Nephron progenitor cell (in vitro differentiated cells): ENCODE results near the gene DNAJC18.

Source experiments
- DNase-seq: peaks from one replicate; pipeline ENCODE4 v3.0.0; 2021
- H3K27ac Mint-ChIP-seq: 2 replicates; pipeline ENCODE4 v1.8.0; 2021; ENCODE audit warnings: mild to moderate bottlenecking, moderate library complexity, mixed read lengths
- H3K27me3 Mint-ChIP-seq: 2 replicates; pipeline ENCODE4 v1.8.0; 2021; ENCODE audit warnings: mild to moderate bottlenecking, low read depth, mixed read lengths; ENCODE audit not compliant: poor library complexity
- H3K36me3 Mint-ChIP-seq: 2 replicates; pipeline ENCODE4 v1.8.0; 2021; ENCODE audit warnings: low read depth, mixed read lengths
- H3K4me1 Mint-ChIP-seq: 2 replicates; pipeline ENCODE4 v1.8.0; 2021; ENCODE audit warnings: mixed read lengths
- H3K4me3 Mint-ChIP-seq: 2 replicates; pipeline ENCODE4 v1.8.0; 2021; ENCODE audit warnings: mild to moderate bottlenecking, moderate library complexity, mixed read lengths
- H3K9me3 Mint-ChIP-seq: 2 replicates; pipeline ENCODE4 v1.8.0; 2021; ENCODE audit warnings: mild to moderate bottlenecking, moderate library complexity, mixed read lengths
- CTCF ChIP-seq: fragments of 200-600 bp; sonication (generic); IDR thresholded peaks from 2 replicates; pipeline ENCODE4 v1.5.0; 2021; ENCODE audit warnings: antibody characterized with exemption

Gene DNAJC18

GRCh38 chr5:139461698-139462097, 22.4 kb upstream of the DNAJC18 start:
- peaks cover 26% of the 10 kb centered on the region for H3K4me1 Mint-ChIP-seq
- H3K36me3 Mint-ChIP-seq, result no peaks in the 10 kb centered on the region
- H3K27me3 Mint-ChIP-seq, result peaks cover 6% of the 10 kb centered on the region
- no peaks in the 10 kb centered on the region for H3K9me3 Mint-ChIP-seq
- DNase-seq, result no peak
- H3K27ac Mint-ChIP-seq, result no peak overlapping the region
- no peak overlapping the region for H3K4me3 Mint-ChIP-seq
- no peak for TF ChIP-seq CTCF

- no peak overlapping the region for H3K27ac Mint-ChIP-seq
- H3K9me3 Mint-ChIP-seq, result no peaks in the 10 kb centered on the region
- no peaks in the 10 kb centered on the region for H3K36me3 Mint-ChIP-seq
- peaks cover 31% of the 10 kb centered on the region for H3K4me1 Mint-ChIP-seq
- H3K4me3 Mint-ChIP-seq, result no peak overlapping the region
- peaks cover 6% of the 10 kb centered on the region for H3K27me3 Mint-ChIP-seq
- no peak for DNase-seq
- no peak for TF ChIP-seq CTCF
Observed at GRCh38 chr5:139461176-139461575, 21.9 kb upstream of the DNAJC18 start.

GRCh38 chr5:139460455-139460854, 21.1 kb upstream of the DNAJC18 start:
- peaks cover 34% of the 10 kb centered on the region for H3K4me1 Mint-ChIP-seq
- H3K27ac Mint-ChIP-seq, result no peak overlapping the region
- no peaks in the 10 kb centered on the region for H3K36me3 Mint-ChIP-seq
- no peaks in the 10 kb centered on the region for H3K9me3 Mint-ChIP-seq
- peaks cover 8% of the 10 kb centered on the region for H3K27me3 Mint-ChIP-seq
- DNase-seq, result no peak
- TF ChIP-seq CTCF, result no peak
- H3K4me3 Mint-ChIP-seq, result no peak overlapping the region

- H3K27ac Mint-ChIP-seq, result peak overlapping the region; percentile 27
- H3K4me1 Mint-ChIP-seq, result peaks cover 34% of the 10 kb centered on the region
- no peaks in the 10 kb centered on the region for H3K9me3 Mint-ChIP-seq
- TF ChIP-seq CTCF, result no peak
- DNase-seq, result no peak
- no peak overlapping the region for H3K4me3 Mint-ChIP-seq
- H3K27me3 Mint-ChIP-seq, result peaks cover 11% of the 10 kb centered on the region
- no peaks in the 10 kb centered on the region for H3K36me3 Mint-ChIP-seq
Observed at GRCh38 chr5:139459451-139459934, 20.2 kb upstream of the DNAJC18 start.

GRCh38 chr5:139458580-139459407, 19.5 kb upstream of the DNAJC18 start:
- H3K27ac Mint-ChIP-seq, result no peak overlapping the region
- peaks cover 11% of the 10 kb centered on the region for H3K27me3 Mint-ChIP-seq
- H3K4me3 Mint-ChIP-seq, result no peak overlapping the region
- no peaks in the 10 kb centered on the region for H3K9me3 Mint-ChIP-seq
- no peak for TF ChIP-seq CTCF
- no peaks in the 10 kb centered on the region for H3K36me3 Mint-ChIP-seq
- H3K4me1 Mint-ChIP-seq, result peaks cover 34% of the 10 kb centered on the region
- no peak for DNase-seq
